Measurements from ENCODE around the gene COL2A1.
A peak's percentile ranks its signal among the peaks of the same experiment; 100 is the strongest.

Gene COL2A1

DNA sequence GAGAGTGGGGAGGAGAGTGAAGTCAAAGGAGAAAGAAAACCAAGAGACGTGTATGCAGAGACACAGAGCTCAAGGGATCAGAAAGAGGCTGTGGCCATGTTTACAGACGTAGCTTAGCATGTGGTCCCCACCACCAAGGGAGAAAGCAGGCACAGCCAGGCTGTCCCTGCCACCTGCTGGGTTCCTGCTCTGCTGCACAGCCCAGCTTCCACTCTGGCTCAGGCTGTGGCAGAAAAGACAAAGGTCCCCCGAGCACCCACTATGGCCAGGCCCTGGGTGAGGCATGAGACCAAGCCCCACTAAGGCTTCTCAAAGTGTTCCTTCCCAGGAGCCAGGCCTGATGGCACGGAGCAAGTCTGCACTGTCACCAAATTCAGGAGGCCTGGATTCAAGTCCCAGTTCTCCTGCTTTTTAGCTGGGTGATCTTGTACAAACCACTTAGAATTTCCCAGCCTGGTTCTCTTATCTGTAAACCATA, 25.9 kb upstream of the COL2A1 start:
- no peak for DNase-seq (ENCODE audit: low read depth)

DNA sequence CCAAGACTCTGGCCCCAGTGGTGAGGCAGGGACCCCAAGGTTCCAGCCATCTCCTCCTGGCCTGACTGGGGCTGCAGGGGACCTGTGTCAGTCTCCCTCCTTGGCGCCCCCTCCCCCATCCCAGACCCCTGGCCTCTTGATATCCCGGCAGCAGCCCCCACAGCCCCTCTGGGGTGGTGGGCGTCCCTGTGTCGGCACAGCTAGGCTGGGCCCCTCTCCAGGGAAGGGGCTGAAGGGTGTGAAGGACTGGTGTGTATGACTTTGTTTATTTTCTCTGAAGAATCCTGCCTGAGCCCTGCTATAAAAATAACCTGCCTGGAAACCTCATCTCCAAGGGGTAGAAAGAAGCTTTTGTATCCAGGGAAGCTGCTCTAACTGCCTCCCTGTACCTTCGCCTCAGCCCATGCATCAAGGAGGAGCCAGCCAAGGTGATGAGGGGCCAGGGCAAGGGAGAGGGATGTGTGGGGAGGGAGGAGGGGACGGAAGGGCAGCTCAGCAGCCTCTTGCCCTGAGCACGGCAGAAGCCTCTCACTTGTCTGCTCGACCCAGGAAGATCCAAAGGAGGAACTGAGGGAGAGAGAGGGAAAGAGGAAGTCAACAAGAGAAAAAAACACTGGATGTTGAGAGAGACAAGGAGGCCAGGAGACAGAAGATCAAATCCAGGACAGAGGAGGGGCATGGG, 25.4 kb upstream of the COL2A1 start:
- DNase-seq (ENCODE audit: low read depth): peak; percentile 49

DNA sequence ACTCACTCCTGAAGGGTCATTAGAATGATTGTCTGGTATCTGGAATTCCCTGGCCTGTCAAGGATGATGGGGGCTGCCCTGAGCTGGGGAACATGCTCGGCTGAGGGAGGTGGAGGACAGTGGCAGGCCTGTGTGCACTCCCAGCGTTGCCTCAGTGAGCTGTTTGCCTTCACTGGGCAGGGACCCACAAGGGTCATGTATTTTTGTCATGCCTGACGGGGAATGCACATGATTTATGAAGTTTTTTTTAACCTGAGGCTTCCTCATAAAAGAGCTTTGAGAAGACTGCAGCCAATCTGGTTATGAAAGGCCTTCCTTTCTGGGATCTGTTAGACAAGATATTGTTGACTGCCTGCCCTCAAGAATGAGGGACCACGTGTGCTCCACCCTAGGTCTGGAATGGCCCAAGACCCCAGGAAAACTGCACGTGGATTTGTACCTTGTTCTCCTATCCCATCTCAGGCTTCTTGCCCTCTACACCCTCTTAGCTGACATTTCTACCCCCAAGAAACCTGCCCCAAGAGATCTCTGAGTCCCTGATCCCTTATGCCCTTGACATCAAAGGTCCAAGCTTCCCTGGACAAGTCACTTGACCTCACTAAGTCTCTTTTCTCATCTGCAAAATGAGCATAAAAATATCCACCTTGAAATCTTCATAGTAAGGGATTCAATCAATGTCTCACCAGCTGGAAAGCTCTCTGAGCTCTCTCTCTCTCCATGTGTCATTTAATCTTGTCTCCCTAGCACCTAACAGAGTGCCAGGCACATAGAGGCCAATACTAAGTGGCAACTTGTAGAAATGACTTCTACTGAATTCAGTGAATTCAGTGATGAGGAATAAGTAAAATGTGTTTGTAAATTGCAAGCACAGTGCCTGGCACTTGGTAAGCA, 24.5 kb upstream of the COL2A1 start:
- DNase-seq (ENCODE audit: low read depth): no peak

DNA sequence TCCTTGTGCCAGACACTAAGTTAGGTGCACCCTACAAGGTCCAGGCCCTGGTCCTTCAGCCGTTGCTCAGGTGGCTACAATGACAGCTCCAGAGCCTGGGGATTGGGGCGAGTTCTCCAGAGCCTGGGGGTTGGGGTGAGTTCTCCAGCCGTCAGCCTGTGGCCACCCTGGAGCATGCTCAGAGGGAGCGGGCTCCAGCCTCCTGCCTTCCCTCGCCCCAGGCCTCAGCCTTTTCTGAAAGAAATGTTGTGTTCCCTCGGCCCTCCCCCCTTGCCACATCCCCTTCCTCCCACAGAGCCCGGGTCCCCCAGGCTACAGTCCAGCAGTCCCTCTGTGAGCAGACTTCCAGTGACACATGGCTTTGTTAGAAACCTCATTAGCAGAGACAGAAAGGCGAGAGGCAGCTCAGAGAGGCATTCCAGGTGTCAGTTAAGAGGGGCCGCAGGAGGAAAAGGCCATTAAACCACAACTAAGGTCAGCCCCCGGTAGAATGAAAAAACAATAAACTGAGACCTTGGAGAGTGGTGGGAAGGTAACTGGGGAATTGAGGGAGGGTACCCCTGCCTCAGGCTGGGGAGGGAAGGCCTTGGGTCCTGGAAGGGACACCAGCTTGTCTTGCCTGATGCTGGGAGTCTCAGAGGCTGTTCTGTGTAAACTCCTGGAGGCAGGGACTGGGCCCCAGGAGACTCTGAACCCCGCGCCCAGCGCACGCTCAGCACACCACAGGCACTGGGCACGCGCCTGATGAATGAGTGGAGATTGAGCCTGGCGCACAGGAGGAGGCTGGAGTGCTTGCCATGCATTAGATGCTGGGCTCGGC, 23.1 kb upstream of the COL2A1 start:
- DNase-seq (ENCODE audit: low read depth): peak; percentile 49

DNA sequence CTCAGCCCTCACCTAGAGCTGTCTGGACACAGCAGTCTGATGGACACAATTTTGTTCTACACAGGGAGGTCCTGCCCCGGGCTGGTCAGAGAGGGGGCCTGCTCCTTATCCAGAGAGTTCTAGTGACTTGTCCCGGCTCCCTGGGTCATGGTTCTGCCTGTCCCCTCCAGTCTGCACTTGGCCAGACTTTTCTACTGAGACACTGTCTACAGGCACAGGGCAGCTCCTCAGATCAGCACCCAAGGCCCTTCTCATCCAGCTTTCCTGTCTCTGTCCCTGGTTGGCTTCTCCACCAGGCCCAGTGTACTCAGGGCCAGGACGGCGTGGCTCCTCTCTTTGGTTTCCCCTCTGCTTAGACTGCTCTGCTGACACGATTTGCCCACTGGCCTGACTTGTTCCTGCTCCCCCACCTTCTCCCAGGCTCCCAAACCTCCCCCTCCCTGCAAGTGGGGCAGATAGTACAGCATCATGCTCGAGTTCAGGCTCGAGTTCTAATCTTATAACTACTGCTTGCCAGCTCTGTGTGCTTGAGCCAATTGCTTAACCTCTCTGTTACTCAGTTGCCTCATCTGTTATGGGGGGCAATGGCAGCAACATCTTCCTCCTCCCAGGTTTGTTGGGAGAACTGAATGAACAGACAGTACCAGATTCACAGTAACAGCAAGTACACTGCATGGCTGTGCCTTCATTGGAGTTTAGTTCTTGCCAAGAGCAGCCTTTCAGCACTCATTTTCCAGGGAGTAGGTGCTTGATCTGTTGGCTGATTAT, 22.0 kb upstream of the COL2A1 start:
- no peak for DNase-seq (ENCODE audit: low read depth)

DNA sequence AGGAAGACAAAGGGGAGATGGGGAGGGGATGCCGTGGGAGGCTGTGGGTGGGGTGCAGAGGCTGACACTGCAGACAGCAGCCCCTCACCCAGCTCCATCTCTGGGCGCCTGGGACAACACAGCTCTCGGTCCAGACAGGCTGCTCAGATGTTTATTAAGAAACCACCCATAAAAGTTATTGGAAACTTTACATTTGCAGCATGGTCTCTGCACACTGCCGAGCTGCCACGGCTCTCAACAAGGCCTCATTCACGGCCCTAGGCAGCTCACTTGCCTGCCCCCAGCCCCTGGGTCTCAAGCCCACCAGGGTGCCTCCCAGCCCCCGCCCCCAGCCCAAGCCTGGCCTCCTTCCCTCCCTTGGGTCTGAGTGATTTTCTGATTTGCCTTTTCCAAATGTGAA, 21.0 kb upstream of the COL2A1 start:
- DNase-seq (ENCODE audit: low read depth): no peak

DNA sequence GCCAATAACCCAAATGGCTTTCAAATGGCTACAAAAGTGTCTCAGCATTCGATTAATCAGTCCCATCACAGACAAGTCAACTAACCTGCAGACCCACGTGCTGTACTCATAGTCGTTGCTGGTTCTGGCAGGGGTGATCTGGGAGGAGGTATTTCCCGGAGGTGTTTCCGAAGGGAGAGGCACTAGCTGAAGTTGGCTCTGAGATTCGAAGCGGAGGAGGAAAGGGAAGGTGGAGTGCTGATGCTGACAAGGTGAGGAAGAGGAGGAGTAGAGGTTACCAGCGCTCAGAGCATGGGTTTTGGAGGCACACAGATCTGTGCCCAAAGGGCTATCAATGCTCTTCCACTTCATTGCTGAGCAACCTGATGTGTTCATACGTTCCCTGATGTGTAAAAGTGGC, 20.5 kb upstream of the COL2A1 start:
- no peak for DNase-seq (ENCODE audit: low read depth)

DNA sequence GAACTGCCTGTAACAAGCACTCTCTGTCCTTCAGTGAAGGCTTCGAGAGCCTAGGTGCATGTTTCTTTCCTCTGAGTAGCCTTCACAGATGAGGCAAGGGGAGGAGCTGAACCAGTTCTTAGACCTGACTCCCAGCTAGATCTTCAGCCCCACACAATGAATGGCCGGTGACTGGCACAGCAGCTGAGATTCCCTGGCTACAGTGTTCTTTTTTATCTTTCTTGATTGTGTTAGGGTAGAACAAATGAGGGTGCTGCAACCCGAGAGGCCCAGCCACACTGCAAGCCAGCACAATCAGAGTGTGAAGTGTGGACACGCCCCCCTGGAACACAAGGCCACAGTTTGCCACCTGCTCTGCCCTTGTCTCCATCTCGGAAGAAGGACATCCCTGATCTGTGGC, 19.1 kb upstream of the COL2A1 start:
- no peak for DNase-seq (ENCODE audit: low read depth)

DNA sequence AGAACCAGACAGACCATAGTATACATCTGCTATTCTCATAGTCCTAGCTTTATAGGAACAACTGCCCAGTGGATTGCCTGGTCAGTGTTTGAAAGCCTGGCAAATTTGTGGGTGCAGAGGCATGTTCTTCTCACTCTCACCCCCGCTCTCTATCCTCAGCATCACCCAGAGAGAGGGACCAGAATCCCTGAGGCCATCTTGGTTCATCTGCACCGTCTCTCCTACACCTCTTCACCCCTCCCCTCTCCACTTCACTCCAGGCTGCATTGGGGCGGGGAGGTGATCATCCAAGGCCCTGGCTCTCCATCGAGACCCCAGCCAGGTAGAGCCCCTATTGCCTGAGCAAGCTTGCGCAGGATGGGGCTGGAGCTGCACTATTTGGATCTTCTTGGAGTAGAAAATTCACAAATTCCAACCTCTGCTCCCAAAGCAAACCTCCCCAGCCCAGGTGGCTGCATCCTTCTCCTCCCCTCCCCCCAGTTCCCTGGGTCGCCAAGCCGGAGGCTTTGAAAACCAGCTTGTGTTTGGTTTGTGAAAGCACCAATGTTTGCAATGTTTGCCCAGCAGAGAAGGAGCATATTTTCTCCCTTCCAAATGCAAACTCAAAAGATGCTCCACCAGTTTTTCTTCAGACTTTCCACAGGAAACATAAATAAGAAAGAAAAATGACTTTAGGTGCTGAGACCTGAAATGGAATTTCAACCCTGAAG, 18.6 kb upstream of the COL2A1 start:
- no peak for DNase-seq (ENCODE audit: low read depth)

DNA sequence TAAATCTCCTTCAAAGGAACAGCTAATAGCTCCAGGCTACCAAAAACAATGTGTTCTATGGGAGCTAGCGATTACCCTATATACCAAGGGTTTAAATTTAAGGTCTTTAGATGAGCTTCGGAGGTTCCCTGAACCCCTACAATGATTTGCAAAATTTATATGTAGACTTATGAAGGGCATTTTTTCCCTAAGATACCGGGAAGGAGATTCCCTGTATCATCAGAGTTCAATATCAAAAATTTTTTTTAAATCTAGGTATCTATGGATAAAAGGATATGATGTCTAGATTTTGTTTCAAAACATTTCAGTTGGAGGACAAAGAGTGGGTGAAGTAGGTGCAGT, 17.9 kb upstream of the COL2A1 start:
- DNase-seq (ENCODE audit: low read depth): no peak

DNA sequence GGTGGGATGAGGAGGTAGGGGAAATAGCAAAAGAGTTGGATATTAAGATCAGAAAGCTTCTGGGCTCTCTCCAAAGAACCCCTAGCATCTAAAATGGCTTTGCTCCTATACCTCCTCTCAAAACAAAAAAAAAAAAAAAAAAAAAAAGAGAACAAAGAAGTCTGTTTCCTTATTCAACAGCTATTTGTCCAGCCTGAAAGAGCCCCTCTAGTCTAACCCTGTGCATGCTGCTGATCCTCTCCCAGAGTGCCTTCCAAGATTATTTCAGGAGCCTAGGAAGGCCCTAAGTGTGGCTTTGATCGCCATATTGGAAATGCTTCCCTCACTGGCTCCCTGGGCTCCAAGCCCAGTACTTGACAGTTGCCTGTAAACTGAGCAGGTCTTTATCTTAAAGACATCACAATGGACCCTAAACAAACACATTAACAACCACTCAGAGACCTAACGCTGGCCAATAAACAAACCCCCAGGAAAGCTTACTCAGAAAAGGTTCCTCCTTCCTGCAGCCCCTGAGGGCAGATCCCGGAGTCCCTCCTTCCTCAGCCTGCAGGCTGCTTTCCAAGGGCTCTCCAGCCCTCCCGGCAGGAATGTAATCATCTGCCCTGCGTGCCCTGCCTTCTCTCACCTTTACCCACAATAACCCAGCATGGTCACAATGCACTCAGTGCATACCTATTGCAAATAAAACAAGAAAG, 17.4 kb upstream of the COL2A1 start:
- DNase-seq (ENCODE audit: low read depth): no peak

DNA sequence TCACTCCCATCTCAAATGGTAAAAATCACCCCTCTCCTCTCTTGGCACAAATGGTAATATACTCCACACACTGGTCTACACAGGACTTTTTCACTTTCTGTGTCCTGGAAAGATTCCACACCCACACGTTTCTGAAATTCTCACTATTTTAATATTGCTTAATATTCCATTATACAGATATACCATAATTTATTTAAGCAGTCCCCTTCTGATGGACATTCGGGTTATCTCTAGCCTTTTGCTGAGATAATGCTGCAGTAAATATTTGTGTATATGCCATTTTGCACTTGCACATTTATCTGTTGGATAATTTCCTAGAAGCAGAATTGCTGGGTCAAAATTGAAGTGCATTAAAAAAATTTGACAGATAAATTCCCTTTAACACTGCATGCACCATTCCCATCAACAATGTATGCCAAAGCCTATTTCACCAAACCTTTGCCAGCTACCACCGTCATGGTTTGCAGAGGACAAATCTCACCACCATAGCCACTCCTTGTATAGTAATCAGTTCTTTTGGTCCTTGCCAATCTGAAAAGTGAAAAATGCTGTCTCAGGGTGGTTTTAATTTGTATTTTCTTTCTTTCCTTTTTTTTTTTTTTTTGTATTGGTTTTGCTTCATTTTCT, 15.5 kb upstream of the COL2A1 start:
- no peak for DNase-seq (ENCODE audit: low read depth)

DNA sequence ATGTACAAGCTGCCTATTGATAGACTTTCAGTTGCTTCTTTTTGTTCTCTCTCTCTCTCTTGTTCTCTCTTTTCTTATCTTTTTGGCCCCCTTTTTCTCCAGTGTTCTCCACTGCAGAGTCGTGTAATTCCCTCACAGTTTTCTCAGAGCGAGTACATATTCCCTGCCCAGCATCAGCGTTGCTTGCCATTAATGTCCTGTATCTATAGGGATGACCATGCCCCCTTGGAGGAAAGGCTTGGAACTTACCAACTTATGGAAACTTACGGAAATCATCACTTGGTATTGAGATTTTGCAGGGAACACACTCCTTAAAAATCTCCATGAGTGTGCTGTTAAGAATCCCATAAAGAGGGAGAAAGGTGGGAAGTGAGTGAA, 14.3 kb upstream of the COL2A1 start:
- no peak for DNase-seq (ENCODE audit: low read depth)

DNA sequence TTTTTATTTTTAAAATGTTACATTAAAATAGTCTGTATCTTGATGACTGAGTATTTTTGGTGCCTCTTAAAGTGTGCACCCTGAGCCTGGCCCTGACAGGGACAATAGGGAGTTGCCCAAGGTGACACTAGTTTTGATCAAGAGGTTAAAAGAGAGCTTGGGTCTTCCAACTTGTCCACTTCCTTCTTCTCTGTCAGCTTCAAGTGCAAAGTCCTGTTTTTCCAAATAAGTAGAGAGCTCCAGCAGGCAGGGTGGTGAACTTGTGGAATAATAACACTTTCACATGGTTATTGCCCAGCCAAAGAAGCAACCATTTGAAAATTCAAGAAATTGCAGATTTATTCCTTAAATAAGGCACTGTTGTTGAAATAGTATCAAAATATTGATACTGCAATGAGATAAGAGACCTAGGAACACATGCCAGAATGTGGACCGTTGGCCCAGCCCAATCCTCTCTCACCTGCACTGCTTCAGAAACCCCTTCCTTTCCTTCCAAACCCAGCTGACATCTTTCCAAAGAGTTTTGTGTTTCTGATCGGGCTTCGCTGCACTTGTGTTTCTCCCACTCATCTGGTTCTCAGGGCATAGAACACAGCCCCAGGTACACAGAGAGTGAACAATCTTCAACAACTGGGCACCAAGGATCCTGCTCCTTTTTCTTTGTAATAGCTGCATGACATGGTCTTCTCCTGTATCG, 13.8 kb upstream of the COL2A1 start:
- DNase-seq (ENCODE audit: low read depth): no peak

DNA sequence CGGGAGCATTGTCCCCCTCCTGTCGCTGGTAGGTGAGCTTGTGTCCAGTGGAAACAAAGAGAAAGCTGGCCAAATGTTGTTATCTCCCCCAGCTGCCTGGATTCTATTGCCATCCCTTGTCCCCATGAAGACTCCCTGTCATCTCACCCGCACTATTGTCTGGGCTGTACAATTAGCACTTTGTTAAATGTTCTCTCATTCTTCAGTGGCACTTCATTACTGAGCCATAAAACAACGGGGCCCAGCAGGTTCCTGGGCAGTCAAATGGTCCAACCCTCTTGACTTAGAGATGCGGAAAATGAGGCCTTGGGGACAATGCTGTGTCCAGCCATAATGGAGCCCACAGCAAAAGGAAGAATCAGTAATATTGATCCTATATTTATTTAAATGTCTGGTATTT, 13.2 kb upstream of the COL2A1 start:
- no peak for DNase-seq (ENCODE audit: low read depth)

DNA sequence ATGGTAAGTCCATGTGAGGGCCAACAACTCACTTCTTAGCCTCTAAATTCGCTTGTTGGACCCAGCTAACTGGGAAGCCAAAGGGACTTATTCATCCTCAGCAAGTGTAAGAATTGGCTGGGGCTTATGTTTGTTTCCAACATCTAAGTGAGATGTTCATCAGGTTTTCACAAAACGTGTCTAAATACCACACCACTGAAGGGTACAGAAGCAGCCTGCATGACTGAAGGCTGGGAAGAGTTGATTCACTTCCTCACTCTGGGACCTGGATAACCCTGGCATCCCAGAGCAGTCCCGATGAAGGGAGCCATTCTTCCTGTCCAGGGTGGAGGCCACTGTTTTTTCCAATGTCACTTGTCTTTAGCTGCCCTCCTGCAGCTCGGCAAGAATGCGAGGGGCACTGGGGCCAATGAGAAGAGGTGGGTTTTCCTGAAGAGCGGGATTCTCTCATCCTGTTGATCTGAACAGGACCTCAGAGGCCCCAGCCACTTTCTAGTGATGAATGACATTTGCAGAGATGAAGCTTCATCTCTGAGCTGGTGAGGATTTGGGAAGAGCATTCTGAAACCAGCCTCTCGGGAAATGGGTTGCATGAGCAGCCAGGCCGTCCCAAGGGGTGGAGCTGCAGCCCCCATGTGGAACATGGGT, 12.2 kb upstream of the COL2A1 start:
- no peak for DNase-seq (ENCODE audit: low read depth)

DNA sequence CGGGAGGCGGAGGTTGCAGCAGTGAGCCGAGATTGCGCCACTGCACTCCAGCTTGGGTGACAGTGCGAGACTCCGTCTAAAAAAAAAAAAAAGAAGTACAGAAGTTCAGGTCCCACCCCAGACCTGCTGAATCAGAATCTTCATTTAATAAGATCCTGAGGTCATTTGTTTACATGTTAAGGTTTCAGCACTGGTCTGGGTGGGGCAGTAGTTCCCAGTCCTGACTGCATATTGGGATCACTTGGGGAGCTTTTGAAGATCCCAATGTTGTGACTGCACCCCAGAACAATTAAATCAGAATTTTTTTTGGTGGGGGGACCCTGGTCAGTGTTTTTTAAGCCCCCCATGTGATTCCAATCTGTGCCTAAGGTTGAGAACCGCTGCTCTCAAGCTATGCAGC, 11.7 kb upstream of the COL2A1 start:
- no peak for DNase-seq (ENCODE audit: low read depth)

DNA sequence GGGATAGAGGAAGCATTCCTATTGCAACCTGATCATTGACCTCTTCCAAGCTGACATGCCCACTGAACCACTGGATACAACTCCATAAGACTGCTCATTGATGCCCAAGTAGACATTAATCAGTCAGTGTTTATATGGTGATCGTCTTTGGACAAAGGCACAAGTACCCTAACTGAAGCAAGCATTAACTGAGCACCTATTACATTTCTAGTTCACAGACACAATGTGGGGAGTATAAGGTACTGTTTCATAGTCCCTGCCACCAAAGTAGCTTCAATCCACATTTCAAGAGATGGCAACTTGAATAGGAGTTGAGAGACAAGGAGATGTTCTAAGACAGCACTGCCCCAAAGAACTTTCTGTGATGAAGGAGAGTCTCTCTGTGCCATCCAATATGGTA, 10.9 kb upstream of the COL2A1 start:
- no peak for DNase-seq (ENCODE audit: low read depth)

DNA sequence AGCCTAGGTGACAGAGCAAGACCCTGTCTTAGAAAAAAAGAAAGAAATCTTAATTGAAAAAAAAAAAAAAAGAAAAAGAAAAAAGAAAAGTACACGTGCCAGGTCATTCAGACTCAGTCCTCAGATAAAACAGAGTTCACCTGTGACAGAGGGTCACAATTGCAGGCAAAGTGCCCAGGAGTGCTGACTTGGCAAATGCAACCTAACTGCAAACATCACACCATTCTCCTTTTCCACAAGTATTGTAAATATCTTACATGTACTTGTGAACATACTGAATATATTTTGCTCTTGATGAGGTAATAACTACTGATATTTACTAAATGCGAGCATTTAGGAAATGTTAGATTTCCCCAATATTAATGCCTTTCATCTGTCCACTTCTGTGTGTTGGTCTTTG, 9.0 kb upstream of the COL2A1 start:
- DNase-seq (ENCODE audit: low read depth): no peak

All from CMK (cell line).